HUES6 (cell line): ENCODE data around the gene MYH7.
"Not testable (repeated sequence)": the region's sequence is repeated elsewhere in the genome, so short reads cannot be mapped to it uniquely, and the experiment has no call there.

Experiments
- H3K27ac ChIP-seq: 2 replicates; pipeline ENCODE4 v1.7.0; 2013; ENCODE audit warnings: low read depth, mild to moderate bottlenecking, low read length, inconsistent platforms
- H3K27me3 ChIP-seq: 2 replicates; pipeline ENCODE4 v1.6.1; 2013; ENCODE audit warnings: low read length; ENCODE audit not compliant: control insufficient read depth, insufficient read depth
- H3K36me3 ChIP-seq: 2 replicates; pipeline ENCODE4 v1.6.1; 2013; ENCODE audit warnings: low read length; ENCODE audit not compliant: control insufficient read depth, insufficient read depth
- H3K4me1 ChIP-seq: 2 replicates; pipeline ENCODE4 v1.6.1; 2013; ENCODE audit warnings: low read length; ENCODE audit not compliant: control insufficient read depth, insufficient read depth
- H3K4me3 ChIP-seq: 2 replicates; pipeline ENCODE4 v1.5.1; 2013; ENCODE audit warnings: low read depth, low read length
- H3K9ac ChIP-seq: one replicate; pipeline ENCODE4 v1.6.1; 2013; ENCODE audit warnings: mild to moderate bottlenecking, low read length
- H3K9me3 ChIP-seq: 2 replicates; pipeline ENCODE4 v1.6.1; 2013; ENCODE audit warnings: low read depth, low read length; ENCODE audit not compliant: control insufficient read depth, insufficient read depth

The MYH7 gene

GRCh38 chr14:23406244-23406643, 29.2 kb downstream of the MYH7 start:
- Histone ChIP-seq H3K27ac (no peak overlapping the region), H3K9ac (no peak overlapping the region), H3K4me3 (no peak overlapping the region), H3K36me3 (no peaks in the 10 kb centered on the region), H3K4me1 (0 out of 2 replicates have a peak, but pooled peaks cover 5% of the 10 kb centered on the region), H3K27me3 (peaks cover 48% of the 10 kb centered on the region), H3K9me3 (no peaks in the 10 kb centered on the region)

DNA sequence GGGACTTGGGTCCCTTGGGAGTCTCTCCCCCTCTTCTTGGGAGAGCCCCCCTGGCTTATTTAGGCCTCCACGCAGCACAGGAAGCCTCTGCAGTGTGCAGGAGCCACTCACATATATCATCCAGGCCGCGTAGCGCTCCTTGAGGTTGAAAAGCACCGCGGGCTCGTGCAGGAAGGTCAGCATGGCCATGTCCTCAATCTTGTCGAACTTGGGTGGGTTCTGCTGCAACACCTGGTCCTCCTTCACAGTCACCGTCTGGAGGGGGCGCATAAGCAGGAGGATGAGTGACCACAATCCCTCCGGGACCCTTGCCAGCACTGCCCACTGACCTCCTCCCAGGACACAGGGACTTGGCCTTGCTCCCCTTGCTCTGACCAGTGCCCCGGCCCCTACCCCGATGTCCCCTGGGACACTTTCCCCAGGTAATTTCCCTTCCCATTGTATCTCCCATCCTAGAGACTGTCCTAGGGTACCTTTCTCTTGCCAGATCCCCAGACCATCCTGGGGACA, 29.9 kb downstream of the MYH7 start:
- H3K36me3 ChIP-seq: no peaks in the 10 kb centered on the region
- no peak overlapping the region for H3K4me3 ChIP-seq
- no peaks in the 10 kb centered on the region for H3K9me3 ChIP-seq
- H3K27ac ChIP-seq: no peak overlapping the region
- peaks cover 48% of the 10 kb centered on the region for H3K27me3 ChIP-seq
- no peak overlapping the region for H3K9ac ChIP-seq
- H3K4me1 ChIP-seq: 0 out of 2 replicates have a peak, but pooled peaks cover 5% of the 10 kb centered on the region

DNA sequence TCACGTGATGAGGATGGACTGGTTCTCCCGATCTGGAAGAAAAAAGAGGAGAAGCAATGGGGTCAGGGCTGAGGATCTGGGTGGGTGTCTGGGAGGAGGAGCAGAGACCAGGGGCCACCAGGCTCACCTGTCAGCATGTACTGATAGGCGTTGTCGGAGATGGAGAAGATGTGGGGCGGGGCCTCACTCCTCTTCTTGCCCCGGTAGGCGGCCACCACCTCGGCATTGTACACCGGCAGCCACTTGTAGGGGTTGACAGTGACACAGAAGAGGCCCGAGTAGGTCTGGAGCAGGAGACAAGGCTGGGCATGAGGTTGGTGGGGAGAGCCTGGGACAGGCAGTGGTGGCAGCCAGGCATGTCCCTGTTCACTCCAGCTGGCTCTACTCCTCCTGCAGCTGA, 30.4 kb downstream of the MYH7 start:
- Histone ChIP-seq H3K27ac (no peak overlapping the region), H3K4me3 (no peak overlapping the region), H3K27me3 (peaks cover 46% of the 10 kb centered on the region), H3K36me3 (no peaks in the 10 kb centered on the region), H3K4me1 (0 out of 2 replicates have a peak, but pooled peaks cover 5% of the 10 kb centered on the region), H3K9ac (no peak overlapping the region), H3K9me3 (no peaks in the 10 kb centered on the region)

GRCh38 chr14:23404331-23404900, 31.0 kb downstream of the MYH7 start:
- Histone ChIP-seq H3K4me3 (no peak overlapping the region), H3K36me3 (no peaks in the 10 kb centered on the region), H3K27ac (no peak overlapping the region), H3K27me3 (peaks cover 44% of the 10 kb centered on the region), H3K9ac (no peak overlapping the region), H3K4me1 (0 out of 2 replicates have a peak, but pooled peaks cover 5% of the 10 kb centered on the region), H3K9me3 (no peaks in the 10 kb centered on the region)

DNA sequence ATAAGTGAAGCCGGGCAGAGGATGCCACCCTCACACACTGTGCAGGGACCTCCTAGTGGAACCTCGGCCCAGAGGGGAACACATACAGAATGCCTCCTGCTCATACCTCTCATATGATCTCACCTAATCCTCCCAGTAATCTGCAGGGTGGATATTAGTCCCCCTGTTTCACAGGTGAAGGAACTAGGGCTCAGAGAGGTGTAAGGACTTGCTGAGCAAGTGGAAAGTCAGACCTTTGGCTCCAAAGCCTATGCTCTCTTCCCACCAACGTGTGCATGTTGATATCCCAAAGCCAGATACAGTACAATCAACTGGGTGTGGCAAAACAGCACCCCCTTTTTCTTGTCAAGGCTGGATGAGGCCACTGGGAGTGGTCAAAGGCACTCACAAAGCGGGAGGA, 31.6 kb downstream of the MYH7 start:
- Histone ChIP-seq H3K27ac (no peak overlapping the region), H3K4me3 (no peak overlapping the region), H3K9me3 (no peaks in the 10 kb centered on the region), H3K27me3 (peaks cover 44% of the 10 kb centered on the region), H3K9ac (no peak overlapping the region), H3K4me1 (0 out of 2 replicates have a peak, but pooled peaks cover 5% of the 10 kb centered on the region), H3K36me3 (no peaks in the 10 kb centered on the region)

- Histone ChIP-seq H3K9ac (no peak overlapping the region), H3K36me3 (no peaks in the 10 kb centered on the region), H3K27me3 (peaks cover 44% of the 10 kb centered on the region), H3K4me1 (0 out of 2 replicates have a peak, but pooled peaks cover 5% of the 10 kb centered on the region), H3K9me3 (no peaks in the 10 kb centered on the region), H3K4me3 (no peak overlapping the region), H3K27ac (no peak overlapping the region)
Measured at GRCh38 chr14:23403139-23403438, 32.4 kb downstream of the MYH7 start.

GRCh38 chr14:23402296-23403138, 32.9 kb downstream of the MYH7 start:
- Histone ChIP-seq H3K9ac (no peak overlapping the region), H3K36me3 (no peaks in the 10 kb centered on the region), H3K9me3 (no peaks in the 10 kb centered on the region), H3K27me3 (peaks cover 40% of the 10 kb centered on the region), H3K27ac (no peak overlapping the region), H3K4me3 (no peak overlapping the region), H3K4me1 (0 out of 2 replicates have a peak, but pooled peaks cover 5% of the 10 kb centered on the region)

DNA sequence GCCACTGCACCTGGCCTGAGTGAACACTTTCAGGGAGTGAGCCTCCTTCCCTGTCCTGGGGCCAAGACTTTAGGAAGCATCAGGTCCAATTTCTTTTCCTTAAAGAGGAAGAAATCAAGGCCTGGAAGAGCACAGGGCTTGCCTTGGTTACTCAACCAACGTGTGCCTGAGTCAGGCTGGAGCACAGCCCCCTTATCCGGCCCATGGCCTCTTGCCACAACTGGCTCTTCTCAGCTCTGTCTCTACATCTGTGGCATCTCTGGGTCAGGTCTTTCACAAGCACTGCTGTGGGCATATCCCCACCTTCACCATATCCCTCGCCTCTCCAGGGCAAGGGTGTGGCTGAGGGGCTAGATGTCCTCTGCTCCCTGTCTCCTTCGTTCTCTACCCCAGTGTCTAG, 34.2 kb downstream of the MYH7 start:
- Histone ChIP-seq H3K27me3 (peaks cover 37% of the 10 kb centered on the region), H3K4me3 (no peak overlapping the region), H3K9ac (no peak overlapping the region), H3K9me3 (no peaks in the 10 kb centered on the region), H3K4me1 (0 out of 2 replicates have a peak, but pooled peaks cover 5% of the 10 kb centered on the region), H3K27ac (no peak overlapping the region), H3K36me3 (no peaks in the 10 kb centered on the region)

DNA sequence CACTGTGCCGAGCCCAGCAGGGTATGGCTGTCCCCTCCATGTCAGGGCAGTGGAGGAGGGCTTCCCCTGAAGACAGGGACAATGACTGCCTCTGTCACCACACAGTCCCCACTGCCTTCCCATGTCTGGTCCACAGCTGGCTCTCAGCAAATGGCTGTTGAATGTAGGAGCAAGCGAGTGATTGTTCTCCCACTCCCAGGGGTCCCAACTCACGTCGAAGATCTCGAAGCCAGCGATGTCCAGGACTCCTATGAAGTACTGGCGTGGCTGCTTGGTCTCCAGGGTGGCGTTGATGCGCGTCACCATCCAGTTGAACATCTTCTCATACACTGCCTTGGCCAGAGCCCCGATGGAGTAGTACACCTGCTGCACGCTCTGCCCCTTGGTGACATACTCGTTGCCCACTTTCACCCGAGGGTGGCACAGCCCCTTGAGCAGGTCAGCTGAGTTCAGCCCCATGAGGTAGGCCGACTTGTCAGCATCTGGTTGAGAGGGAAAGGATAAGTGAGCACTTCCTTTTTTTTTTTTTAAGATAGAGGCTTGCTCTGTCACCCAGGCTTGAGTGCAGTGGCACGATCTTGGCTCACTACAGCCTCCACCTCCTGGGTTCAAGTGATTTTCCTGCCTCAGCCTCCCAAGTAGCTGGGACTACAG, 34.8 kb downstream of the MYH7 start:
- peaks cover 33% of the 10 kb centered on the region for H3K27me3 ChIP-seq
- H3K9ac ChIP-seq, H3K4me1 ChIP-seq, H3K4me3 ChIP-seq, H3K9me3 ChIP-seq, H3K27ac ChIP-seq, H3K36me3 ChIP-seq: not testable (repeated sequence)

DNA sequence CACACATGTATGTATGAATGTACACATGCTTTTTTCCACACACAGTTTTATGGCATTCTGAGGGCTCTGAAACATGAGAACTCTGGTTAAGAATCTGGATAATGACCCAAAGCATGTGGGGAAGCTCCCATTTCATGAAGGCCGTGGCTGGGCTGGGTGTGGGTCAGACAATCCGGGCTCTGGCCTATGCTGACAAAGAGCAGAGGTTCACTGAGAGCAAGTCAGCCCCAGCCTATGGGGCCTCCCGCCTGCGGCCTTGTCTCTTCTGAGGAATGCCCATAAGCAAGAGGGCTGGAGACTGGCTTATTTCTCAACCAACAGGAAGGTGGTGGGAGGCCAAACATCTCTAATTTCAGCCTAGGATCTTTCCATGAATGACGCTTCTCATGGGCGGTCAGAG, 35.9 kb downstream of the MYH7 start:
- H3K36me3 ChIP-seq: no peaks in the 10 kb centered on the region
- 0 out of 2 replicates have a peak, but pooled peaks cover 5% of the 10 kb centered on the region for H3K4me1 ChIP-seq
- H3K4me3 ChIP-seq: no peak overlapping the region
- H3K27ac ChIP-seq: no peak overlapping the region
- no peaks in the 10 kb centered on the region for H3K9me3 ChIP-seq
- peaks cover 33% of the 10 kb centered on the region for H3K27me3 ChIP-seq
- H3K9ac ChIP-seq: no peak overlapping the region

DNA sequence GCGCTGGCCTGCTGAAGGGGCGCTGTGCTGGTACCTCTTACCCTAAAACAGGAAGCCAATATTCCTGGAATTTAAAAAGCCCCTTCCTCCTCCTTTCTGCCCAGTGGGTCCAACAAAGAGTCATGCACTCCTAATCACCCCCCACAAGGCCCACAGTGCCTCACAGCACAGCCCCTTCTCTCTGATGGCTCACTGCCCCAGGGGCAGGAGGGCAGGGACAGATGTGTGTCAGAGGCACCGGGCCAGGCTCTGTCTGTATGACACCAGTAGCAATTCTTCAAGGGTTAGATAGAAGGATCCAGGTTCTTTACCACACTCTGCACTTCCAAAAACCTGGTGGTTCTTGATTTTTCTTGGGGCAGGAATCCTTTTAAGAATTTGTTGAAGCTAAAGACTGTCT, 36.3 kb downstream of the MYH7 start:
- no peak overlapping the region for H3K4me3 ChIP-seq
- H3K36me3 ChIP-seq: no peaks in the 10 kb centered on the region
- no peak overlapping the region for H3K9ac ChIP-seq
- H3K27ac ChIP-seq: no peak overlapping the region
- 0 out of 2 replicates have a peak, but pooled peaks cover 5% of the 10 kb centered on the region for H3K4me1 ChIP-seq
- no peaks in the 10 kb centered on the region for H3K9me3 ChIP-seq
- peaks cover 29% of the 10 kb centered on the region for H3K27me3 ChIP-seq
